Loucy (cell line): ENCODE data around the gene ARL16.

Experiments used
- H2AFZ ChIP-seq: fragments of 200-600 bp; sonication (generic); 2 replicates; pipeline ENCODE4 v1.6.0; 2016; ENCODE audit warnings: antibody characterized with exemption, mild to moderate bottlenecking, low read length, moderate library complexity
- H3F3A ChIP-seq: fragments of 200-600 bp; 2 replicates; pipeline ENCODE4 v1.6.0; 2016; ENCODE audit warnings: antibody characterized with exemption, low read depth, mild to moderate bottlenecking
- H3K27me3 ChIP-seq: fragments of 200-600 bp; sonication (generic); 2 replicates; pipeline ENCODE4 v1.6.1; 2014; ENCODE audit warnings: low read length, mild to moderate bottlenecking; ENCODE audit not compliant: insufficient read depth, poor library complexity, severe bottlenecking
- H3K36me3 ChIP-seq: fragments of 200-600 bp; sonication (generic); 2 replicates; pipeline ENCODE4 v1.6.1; 2016; ENCODE audit warnings: low read length; ENCODE audit not compliant: insufficient read depth
- H3K4me1 ChIP-seq: fragments of 200-600 bp; sonication (generic); 2 replicates; pipeline ENCODE4 v1.5.1; 2014; ENCODE audit warnings: low read length, mild to moderate bottlenecking; ENCODE audit not compliant: insufficient read depth, poor library complexity, severe bottlenecking
- H3K4me2 ChIP-seq: fragments of 200-600 bp; sonication (generic); 2 replicates; pipeline ENCODE4 v1.6.0; 2014; ENCODE audit warnings: antibody characterized with exemption, low read length, low read depth, mild to moderate bottlenecking; ENCODE audit not compliant: poor library complexity, severe bottlenecking
- H3K4me3 ChIP-seq: fragments of 200-600 bp; sonication (generic); 2 replicates; pipeline ENCODE4 v1.5.1; 2014; ENCODE audit warnings: low read length, mild to moderate bottlenecking, mixed read lengths; ENCODE audit not compliant: poor library complexity, severe bottlenecking
- H3K79me2 ChIP-seq: fragments of 200-600 bp; sonication (generic); 2 replicates; pipeline ENCODE4 v1.6.1; 2014; ENCODE audit warnings: low read length; ENCODE audit not compliant: insufficient read depth
- H3K9ac ChIP-seq: fragments of 200-600 bp; sonication (generic); 2 replicates; pipeline ENCODE4 v1.6.0; 2014; ENCODE audit warnings: mild to moderate bottlenecking, low read depth, low read length, moderate library complexity; ENCODE audit not compliant: poor library complexity, severe bottlenecking
- H3K9me2 ChIP-seq: fragments of 200-600 bp; sonication (generic); replicated peaks from 2 replicates; pipeline ENCODE4 v1.6.1; 2016; ENCODE audit warnings: low read depth, low read length, mixed read lengths
- H3K9me3 ChIP-seq: fragments of 200-600 bp; sonication (generic); 2 replicates; pipeline ENCODE4 v1.6.1; 2014; ENCODE audit warnings: mild to moderate bottlenecking, antibody characterized with exemption, low read length, low read depth; ENCODE audit not compliant: insufficient read depth
- H4K20me1 ChIP-seq: fragments of 200-600 bp; sonication (generic); 2 replicates; pipeline ENCODE4 v1.6.0; 2014; ENCODE audit warnings: antibody characterized with exemption, low read length, mild to moderate bottlenecking; ENCODE audit not compliant: insufficient read depth, poor library complexity, severe bottlenecking
- EZH2phosphoT487 ChIP-seq: fragments of 200-600 bp; IDR thresholded peaks from 2 replicates; pipeline ENCODE4 v1.6.1; 2018; ENCODE audit warnings: antibody characterized with exemption, mild to moderate bottlenecking, moderate library complexity, borderline replicate concordance
- TF ChIP-seq, protein P1 (sequence below): fragments of 200-600 bp; sonication (generic); conservative IDR thresholded peaks from 2 replicates; pipeline ENCODE4 v1.5.1; 2014; ENCODE audit warnings: mild to moderate bottlenecking, antibody characterized with exemption, low read length

Gene ARL16

DNA sequence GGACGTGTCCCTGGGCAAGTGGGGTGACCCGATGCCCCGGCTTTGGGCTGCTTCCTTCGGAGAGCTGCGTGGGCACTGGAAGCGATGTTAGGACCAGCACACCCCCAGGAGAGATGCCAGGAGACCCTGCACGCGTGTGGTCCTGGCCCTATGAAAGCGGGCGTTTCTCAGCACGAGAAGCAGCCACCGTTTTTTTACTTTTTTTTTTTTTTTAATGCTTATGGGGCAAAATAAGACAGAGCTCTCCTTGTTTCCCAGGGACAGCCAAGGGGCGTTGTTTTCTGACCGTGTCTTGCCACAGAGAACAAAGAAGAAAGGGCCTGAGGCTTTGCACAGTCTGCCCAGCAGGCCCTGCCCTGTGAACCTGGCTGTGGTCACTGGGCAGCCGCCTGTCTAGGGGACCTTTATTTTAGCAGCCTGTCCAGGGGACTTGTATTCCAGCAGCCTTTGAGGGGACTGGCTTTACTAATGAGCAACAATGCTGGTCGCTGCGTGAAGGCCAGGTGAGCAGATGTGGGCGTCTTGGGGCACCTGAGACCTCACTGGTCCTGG, 29.5 kb upstream of the ARL16 start:
- H3F3A ChIP-seq = no peaks in the 10 kb centered on the region
- peaks cover 2% of the 10 kb centered on the region; the same call in 1 of the 2 replicates for H3K36me3 ChIP-seq
- no peaks in the 10 kb centered on the region for H3K27me3 ChIP-seq
- H3K9me2 ChIP-seq = no peaks in the 10 kb centered on the region
- peaks cover 6% of the 10 kb centered on the region for H4K20me1 ChIP-seq
- H3K9me3 ChIP-seq = no peaks in the 10 kb centered on the region
- H3K4me1 ChIP-seq = peaks cover 25% of the 10 kb centered on the region
- peaks cover 34% of the 10 kb centered on the region for H3K79me2 ChIP-seq
- H3K4me3 ChIP-seq = peak overlapping the region; percentile 85
- H2AFZ ChIP-seq = no peak overlapping the region
- TF ChIP-seq, protein P1, sequence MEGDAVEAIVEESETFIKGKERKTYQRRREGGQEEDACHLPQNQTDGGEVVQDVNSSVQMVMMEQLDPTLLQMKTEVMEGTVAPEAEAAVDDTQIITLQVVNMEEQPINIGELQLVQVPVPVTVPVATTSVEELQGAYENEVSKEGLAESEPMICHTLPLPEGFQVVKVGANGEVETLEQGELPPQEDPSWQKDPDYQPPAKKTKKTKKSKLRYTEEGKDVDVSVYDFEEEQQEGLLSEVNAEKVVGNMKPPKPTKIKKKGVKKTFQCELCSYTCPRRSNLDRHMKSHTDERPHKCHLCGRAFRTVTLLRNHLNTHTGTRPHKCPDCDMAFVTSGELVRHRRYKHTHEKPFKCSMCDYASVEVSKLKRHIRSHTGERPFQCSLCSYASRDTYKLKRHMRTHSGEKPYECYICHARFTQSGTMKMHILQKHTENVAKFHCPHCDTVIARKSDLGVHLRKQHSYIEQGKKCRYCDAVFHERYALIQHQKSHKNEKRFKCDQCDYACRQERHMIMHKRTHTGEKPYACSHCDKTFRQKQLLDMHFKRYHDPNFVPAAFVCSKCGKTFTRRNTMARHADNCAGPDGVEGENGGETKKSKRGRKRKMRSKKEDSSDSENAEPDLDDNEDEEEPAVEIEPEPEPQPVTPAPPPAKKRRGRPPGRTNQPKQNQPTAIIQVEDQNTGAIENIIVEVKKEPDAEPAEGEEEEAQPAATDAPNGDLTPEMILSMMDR = no peak
- TF ChIP-seq EZH2phosphoT487 = no peak
- H3K4me2 ChIP-seq = peak overlapping the region; percentile 98
- H3K9ac ChIP-seq = peak overlapping the region; percentile 75

DNA sequence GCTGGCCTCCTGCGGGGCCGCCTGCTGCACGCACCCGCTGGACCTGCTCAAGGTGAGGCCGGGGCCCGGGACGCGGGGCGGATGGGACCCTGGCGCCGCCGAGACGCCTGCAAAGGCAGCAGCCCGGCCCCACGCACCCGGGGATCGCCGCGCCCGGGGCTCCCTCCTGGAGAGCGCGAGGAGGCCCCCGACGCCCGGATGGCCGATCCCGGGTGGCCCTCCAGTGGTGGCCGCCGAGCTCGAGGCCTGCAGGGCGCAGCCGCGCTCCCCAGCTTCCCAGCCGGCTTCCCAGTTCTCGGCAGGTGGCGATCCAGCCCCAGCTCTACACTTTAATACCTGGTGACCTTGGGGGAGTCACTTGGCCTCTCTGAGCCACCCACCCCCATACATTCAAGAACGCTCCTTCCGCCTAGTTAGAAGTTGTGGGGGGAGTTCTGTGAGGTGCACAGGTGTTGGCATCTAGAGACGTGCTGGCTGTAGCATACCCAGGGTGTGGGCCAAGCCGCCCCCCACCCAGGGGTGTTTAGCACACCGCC, 28.9 kb upstream of the ARL16 start:
- no peaks in the 10 kb centered on the region for H3K27me3 ChIP-seq
- H2AFZ ChIP-seq = peak overlapping the region; percentile 60; the same call in 1 of the 2 replicates
- no peak for TF ChIP-seq EZH2phosphoT487
- TF ChIP-seq, protein P1 = 0 out of 2 replicates have a peak, but pooled peaks have one; percentile 9
- H4K20me1 ChIP-seq = peaks cover 6% of the 10 kb centered on the region
- H3K36me3 ChIP-seq = peaks cover 7% of the 10 kb centered on the region; the same call in 1 of the 2 replicates
- H3K4me1 ChIP-seq = peaks cover 25% of the 10 kb centered on the region
- no peaks in the 10 kb centered on the region for H3K9me3 ChIP-seq
- peak overlapping the region; percentile 98 for H3K4me2 ChIP-seq
- no peaks in the 10 kb centered on the region for H3K9me2 ChIP-seq
- peak overlapping the region; percentile 75 for H3K9ac ChIP-seq
- H3K79me2 ChIP-seq = peaks cover 35% of the 10 kb centered on the region
- H3K4me3 ChIP-seq = peak overlapping the region; percentile 85
- H3F3A ChIP-seq = no peaks in the 10 kb centered on the region

DNA sequence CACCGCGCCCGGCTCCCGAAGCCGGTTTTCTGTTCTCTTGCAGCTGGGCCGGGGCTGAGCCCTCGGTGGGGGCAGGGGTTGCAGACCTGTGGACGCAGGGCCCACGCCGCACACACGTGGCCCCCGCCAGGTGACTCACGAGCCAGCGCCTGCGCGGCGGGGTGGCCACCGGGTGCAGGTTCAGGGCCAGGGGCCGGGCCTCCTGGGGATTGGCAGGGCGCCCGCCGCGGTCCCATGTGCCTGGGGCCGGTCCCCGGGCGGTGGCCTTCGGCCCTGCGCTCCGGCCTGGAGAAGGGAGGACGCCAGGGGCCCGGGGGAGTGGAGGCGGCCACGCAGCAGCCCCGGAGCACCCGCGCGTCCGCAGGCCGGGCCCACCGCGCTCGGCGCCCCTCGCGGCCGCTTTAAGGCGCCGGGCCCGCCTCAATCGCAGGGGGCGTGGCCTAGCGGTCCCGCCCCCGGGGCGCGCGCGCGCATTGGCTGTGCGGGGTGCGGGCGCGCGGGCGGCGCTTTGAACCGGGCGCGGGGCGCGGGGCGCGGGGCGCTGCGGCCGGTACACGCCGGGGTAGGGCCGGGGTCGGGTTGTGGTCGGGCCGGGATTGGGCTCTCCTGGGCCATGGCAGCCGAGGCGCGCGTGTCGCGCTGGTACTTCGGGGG, 28.3 kb upstream of the ARL16 start, which contains the start of gene SLC25A10:
TSS of gene SLC25A10 (plus strand) at position 471 of the 654 bp plus-strand sequence. CDS start at position 614, 143 bp downstream.
- no peaks in the 10 kb centered on the region for H3K9me2 ChIP-seq
- peak within 1 kb of the TSS; percentile 75 for H3K9ac ChIP-seq
- H3K9me3 ChIP-seq = no peaks in the 10 kb centered on the region
- no peak for TF ChIP-seq EZH2phosphoT487
- TF ChIP-seq, protein P1 = no peak
- H3K4me1 ChIP-seq = peaks cover 25% of the 10 kb centered on the region
- no peaks in the 10 kb centered on the region for H3K27me3 ChIP-seq
- H3K4me2 ChIP-seq = peak within 1 kb of the TSS; percentile 98
- peaks cover 13% of the 10 kb centered on the region; the same call in 1 of the 2 replicates for H3K36me3 ChIP-seq
- H3K79me2 ChIP-seq = peaks cover 41% of the 10 kb centered on the region
- H4K20me1 ChIP-seq = peaks cover 6% of the 10 kb centered on the region
- peak within 1 kb of the TSS; percentile 71; the same call in 1 of the 2 replicates for H2AFZ ChIP-seq
- no peaks in the 10 kb centered on the region for H3F3A ChIP-seq
- peak within 1 kb of the TSS; percentile 85 for H3K4me3 ChIP-seq
